Measurements from ENCODE around the gene EPB41L4A.

Gene EPB41L4A

DNA sequence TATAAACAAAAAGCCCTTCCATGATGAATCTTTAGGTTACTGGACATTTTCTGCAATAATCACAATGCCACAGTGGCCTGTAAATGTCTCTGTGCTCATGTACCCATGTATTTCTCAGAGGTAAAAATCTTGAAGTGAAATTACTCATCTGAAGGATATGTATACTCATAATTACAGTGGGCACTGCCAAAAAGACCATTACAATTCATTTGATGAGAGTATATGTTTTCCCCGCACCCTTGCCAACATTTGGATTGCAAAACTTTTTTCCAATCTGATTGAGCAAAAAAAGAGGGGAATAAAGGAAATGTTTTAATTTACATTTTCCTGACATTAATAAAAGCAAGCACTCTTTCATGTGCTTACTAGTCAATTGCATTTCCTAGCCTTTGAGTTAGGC is 110.5 kb downstream of the EPB41L4A start:
- TF ChIP-seq, protein P1, sequence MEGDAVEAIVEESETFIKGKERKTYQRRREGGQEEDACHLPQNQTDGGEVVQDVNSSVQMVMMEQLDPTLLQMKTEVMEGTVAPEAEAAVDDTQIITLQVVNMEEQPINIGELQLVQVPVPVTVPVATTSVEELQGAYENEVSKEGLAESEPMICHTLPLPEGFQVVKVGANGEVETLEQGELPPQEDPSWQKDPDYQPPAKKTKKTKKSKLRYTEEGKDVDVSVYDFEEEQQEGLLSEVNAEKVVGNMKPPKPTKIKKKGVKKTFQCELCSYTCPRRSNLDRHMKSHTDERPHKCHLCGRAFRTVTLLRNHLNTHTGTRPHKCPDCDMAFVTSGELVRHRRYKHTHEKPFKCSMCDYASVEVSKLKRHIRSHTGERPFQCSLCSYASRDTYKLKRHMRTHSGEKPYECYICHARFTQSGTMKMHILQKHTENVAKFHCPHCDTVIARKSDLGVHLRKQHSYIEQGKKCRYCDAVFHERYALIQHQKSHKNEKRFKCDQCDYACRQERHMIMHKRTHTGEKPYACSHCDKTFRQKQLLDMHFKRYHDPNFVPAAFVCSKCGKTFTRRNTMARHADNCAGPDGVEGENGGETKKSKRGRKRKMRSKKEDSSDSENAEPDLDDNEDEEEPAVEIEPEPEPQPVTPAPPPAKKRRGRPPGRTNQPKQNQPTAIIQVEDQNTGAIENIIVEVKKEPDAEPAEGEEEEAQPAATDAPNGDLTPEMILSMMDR (conservative IDR thresholded peaks at IDR 0.05; ENCODE audit: control insufficient read depth, insufficient read depth, low read depth, low read length): no peak
- no peak for DNase-seq (ENCODE audit: low read depth)
- H3K4me3 ChIP-seq (ENCODE audit: control insufficient read depth, low read depth, low read length): no peak overlapping the region

GRCh38 chr5:112306956-112307355 is 112.1 kb downstream of the EPB41L4A start:
- no peak overlapping the region for H3K4me3 ChIP-seq (ENCODE audit: control insufficient read depth, low read depth, low read length)
- DNase-seq (ENCODE audit: low read depth): no peak
- TF ChIP-seq, protein P1 (conservative IDR thresholded peaks at IDR 0.05; ENCODE audit: control insufficient read depth, insufficient read depth, low read depth, low read length): no peak

DNA sequence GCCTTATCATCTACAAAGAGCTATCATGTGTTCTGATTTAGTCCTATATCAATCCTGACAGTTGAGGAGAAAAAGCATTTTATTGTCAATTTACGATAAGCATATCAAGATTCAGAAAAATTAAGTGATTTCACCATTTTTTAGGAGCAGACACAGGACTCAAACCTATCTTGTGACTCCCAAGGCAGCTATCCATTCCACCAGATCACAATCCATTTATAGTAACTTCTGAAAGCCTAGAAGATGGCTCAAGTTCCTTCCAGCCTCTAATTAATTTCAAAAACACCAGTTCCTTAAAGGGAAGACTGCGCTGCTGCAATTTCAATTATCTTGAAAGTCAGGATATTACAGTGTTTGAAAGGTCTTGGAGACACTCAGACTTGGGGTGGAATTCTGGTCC is 114.3 kb downstream of the EPB41L4A start:
- no peak overlapping the region for H3K4me3 ChIP-seq (ENCODE audit: control insufficient read depth, low read depth, low read length)
- no peak for DNase-seq (ENCODE audit: low read depth)
- TF ChIP-seq, protein P1 (conservative IDR thresholded peaks at IDR 0.05; ENCODE audit: control insufficient read depth, insufficient read depth, low read depth, low read length): no peak

GRCh38 chr5:112303685-112304084 is 115.4 kb downstream of the EPB41L4A start:
- DNase-seq (ENCODE audit: low read depth): no peak
- TF ChIP-seq, protein P1 (conservative IDR thresholded peaks at IDR 0.05; ENCODE audit: control insufficient read depth, insufficient read depth, low read depth, low read length): no peak

GRCh38 chr5:112294126-112294525 is 125.0 kb downstream of the EPB41L4A start:
- TF ChIP-seq, protein P1 (conservative IDR thresholded peaks at IDR 0.05; ENCODE audit: control insufficient read depth, insufficient read depth, low read depth, low read length): no peak
- no peak for DNase-seq (ENCODE audit: low read depth)
- H3K4me3 ChIP-seq (ENCODE audit: control insufficient read depth, low read depth, low read length): no peak overlapping the region

More at GRCh38 chr5:112303685-112304084, 115.4 kb downstream of the EPB41L4A start:
- H3K4me3 ChIP-seq (ENCODE audit: control insufficient read depth, low read depth, low read length): no peak overlapping the region

DNA sequence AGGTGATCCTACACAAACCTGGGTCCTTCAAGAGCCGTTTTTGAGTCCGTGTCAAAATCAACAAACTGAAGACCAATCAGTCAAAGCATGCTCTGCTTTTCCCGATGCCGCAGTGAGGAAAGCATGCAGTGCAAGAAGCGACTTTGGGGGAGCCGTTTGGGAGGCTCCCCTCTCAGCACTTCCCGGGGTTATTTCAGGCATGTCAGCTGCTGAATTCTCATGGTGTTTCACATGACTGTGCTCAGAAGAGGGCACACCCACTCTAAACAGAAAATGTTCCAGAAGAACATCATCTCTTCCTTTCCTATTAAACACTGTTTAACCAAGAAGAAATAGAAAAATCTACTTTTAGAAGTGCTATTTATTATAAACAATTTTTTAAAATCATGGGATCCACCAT is 125.5 kb downstream of the EPB41L4A start:
- TF ChIP-seq, protein P1 (conservative IDR thresholded peaks at IDR 0.05; ENCODE audit: control insufficient read depth, insufficient read depth, low read depth, low read length): no peak
- no peak for DNase-seq (ENCODE audit: low read depth)
- H3K4me3 ChIP-seq (ENCODE audit: control insufficient read depth, low read depth, low read length): no peak overlapping the region

GRCh38 chr5:112290691-112291090 is 128.4 kb downstream of the EPB41L4A start:
- TF ChIP-seq, protein P1 (conservative IDR thresholded peaks at IDR 0.05; ENCODE audit: control insufficient read depth, insufficient read depth, low read depth, low read length): no peak
- DNase-seq (ENCODE audit: low read depth): no peak

More at GRCh38 chr5:112290691-112291090, 128.4 kb downstream of the EPB41L4A start:
- H3K4me3 ChIP-seq (ENCODE audit: control insufficient read depth, low read depth, low read length): no peak overlapping the region
